Activated CD4-positive, alpha-beta T cell treated with anti-CD3 and anti-CD28 coated beads for 24 hours (primary cell): ENCODE measurements around the gene PTGR3.
"Not testable (repeated sequence)": the region's sequence is repeated elsewhere in the genome, so short reads cannot be mapped to it uniquely, and the experiment has no call there.

Source experiments
- DNase-seq, 2 donors: peaks; one replicate each; pipeline ENCODE4 v3.0.0-alpha.2; 2020; ENCODE audit warnings: low read depth in 2 of 2

Gene PTGR3

DNA sequence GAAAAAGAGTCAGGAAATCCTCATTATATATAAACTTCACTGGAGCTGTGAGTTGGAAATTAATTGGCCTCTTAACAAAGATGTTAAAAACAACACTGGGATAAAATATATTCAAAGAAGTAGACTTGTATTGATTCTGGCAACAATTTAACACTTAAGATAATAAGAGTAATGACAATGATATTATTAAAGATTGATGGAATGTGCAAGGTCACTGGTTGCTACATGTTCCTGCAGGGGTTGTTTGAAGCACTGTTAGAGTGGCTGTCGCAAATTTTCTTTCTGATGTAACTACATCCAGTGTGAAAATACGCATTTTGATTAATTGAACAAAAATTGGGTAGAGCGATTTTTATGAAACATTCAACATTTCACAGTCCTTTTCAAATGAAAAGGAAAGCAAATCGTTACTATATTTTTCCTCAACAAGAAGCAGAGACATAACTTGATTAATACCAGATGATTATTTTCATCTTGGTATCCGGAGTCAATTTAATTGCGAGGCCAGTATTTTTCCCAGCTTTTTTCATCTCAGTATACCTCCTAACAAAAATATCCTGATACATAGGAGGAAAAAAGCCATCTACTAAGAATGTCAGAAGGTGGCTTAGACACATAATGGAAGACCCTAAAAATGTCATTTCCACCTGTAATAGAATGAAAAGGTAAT, 6.1 kb downstream of the PTGR3 start:
- DNase-seq, result no peak

DNA sequence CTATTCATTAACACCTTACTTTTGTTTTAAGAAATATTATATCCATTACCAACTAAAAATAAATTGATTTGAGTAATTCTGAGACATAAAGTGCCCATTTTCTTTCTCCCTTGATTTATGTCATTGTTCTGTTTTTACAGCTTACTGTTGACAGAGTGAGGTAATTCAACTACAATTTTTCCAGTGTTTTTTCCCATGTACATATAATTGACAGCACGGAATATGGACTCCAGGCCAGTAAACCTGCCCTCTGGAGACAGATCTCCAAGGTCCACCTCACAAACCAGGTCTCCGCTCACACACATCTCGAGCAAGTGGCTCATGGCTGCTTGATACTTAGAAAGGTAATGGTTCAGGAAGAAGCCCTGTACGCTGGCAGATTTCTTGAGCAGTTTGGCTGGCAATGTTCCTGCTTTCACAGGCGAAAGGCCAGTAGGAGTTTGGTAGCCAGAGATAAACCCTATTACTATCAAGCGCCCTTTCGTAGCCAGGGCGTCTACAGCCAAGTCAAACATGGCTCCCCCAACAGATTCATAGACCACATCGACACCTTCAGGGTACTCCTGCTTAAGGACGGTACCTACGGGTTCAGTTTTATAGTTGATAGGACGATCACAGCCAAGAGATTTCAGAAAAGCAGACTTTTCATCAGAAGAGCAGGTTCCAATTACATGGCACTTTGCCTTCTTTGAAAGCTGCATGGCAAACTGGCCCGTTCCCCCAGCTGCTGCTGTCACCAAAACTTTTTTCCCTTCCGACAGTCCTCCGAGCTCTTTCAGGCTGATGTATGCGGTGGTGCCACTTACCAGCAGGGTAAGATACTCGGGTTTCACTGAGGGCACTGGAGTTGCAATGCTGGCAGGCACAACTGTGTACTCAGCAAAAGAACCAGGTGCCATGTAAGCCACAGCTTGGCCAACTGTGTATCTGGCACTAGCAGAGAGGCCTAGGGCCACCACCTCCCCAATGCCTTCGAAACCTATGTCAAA, 7.4 kb downstream of the PTGR3 start:
- DNase-seq, result no peak

DNA sequence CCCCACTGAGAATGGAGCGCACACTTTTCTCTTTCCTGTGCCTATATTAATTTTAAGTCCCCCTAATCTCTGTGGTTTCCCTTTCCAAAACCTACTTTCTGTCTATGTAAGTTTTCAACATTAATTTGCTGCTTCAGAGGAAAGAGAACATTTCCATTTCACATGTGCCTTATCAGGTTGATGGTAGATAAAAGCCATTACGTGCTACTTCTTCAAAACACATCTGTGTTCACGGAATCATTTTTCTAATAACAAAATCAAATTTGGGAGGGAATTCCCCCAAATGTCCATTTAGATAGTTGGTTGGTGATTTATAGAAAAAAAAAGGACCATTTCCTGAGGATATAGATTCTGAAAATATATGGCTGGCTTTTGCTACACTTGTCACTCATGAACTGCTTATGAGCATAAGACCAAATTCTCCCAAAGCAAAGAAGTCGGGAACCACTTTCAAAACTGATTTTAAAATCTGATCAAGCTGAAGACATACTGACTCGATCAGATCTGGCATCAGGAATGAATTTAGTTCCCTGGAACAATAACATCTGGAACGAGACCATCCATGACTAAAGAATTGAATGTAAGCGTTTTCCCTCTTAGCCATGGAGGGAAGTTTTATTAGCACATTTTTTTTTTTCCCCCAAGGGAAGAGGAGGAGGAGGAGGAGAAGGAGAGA, 8.2 kb downstream of the PTGR3 start:
- DNase-seq, result no peak

DNA sequence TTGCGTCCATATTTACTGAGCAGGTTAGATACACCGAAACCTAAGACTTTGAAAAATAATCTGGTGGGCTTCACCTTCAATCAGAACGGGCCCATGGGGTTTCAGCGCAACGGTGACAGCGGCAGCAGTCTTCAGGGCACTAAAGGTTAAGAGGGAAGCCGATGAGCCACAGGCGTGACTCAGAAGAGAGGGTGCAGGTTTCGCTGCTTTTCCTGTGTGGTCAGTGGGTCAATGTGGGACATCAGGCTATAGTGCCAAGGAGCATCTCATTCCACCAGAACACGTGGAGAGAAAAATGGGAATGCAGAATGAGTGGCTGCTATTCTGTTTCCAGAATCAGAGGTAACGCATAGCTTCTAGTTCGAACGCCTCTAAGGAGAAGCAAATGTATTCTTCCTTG, 8.9 kb downstream of the PTGR3 start:
- no peak for DNase-seq

DNA sequence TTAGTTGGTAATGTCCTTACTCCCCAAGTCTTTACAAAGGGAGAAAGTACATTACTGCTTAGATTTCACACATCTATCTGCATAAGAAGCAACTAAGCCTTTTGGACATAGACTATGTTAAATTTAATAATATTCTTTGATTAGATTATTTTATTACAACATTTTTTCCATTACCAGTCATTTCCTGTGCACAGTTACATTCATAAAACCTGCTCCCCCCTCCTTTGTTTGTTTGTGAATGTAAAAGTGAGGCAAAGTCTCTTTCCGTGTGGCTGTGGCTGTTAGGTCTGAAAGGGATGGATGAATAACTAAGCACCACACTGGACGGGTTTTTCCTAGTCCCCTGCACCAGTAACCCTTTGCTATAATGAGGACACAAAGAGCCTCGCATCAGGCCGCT, 9.6 kb downstream of the PTGR3 start:
- DNase-seq, result no peak

DNA sequence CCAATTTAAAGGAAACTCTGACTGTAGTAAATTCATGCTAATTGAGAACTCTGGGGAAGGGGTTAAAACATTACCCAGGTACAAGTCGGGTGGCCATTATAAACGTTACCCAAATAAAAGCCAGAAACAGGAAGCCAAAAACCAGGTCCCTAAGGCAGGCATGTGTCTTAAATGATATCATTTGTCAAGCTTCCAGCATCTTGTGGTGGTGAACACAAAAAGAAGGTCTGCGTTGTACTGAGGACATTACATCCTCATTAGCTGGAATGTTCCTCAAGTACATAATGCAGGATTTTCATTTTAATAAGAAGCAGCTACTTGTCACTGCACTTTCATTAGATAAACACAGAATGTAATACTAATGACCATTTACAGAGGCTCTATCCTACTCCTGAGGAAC, 10.9 kb downstream of the PTGR3 start:
- no peak for DNase-seq

DNA sequence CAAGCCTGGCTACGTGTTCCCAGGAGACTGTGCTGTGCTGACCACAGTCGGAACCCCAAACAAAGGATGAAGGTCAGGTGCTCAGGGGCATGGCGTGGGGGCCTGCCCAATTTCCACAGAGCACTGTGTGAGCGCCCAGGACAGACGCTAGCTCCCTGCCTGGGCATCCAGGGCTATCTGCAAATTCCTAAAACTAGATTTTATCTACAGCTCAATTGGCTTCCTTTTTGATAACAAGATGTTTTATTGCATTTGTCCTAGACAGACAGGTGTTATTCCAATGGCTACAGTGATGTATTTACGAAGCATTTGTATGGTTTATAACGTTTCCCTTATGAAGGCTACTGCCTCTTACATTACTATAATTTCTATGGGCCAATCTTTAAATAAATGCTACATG, 16.0 kb downstream of the PTGR3 start:
- no peak for DNase-seq

DNA sequence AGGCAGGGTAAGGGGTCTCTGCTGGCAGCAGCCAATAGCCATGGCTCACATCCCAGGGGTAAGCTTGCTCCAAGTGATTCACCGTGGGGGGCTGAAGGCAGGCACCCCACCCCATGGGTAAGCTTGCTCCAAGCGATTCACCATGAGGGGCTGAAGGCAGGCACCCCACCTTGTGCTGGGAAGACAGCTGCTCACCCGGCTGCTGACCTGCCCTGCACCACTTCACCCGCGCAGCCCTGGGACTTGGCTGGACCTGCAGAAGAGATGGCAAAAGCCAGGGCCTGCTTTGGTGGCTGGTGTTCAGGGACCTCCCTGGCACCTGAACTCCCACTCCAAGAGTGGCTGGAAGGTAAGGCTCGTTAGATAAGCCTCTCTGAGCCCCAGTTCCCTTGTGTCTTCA, 19.2 kb downstream of the PTGR3 start:
- no peak for DNase-seq

DNA sequence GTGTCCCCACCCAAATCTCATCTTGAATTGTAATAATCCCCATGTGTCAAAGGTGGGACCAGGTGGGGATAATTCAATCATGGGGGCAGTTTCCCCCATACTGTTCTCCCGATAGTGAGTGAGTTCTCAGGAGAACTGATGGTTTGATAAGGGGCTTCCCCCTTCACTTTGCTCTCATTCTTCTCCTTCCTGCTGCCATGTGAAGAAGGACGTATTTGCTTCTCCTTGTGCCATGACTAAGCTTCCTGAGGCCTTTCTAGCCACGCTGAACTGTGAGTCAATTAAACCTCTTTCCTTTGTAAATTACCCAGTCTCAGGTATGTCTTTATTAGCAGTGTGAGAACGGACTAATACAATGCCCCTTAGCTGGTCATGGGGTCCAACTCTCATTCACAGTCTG, 21.2 kb downstream of the PTGR3 start:
- DNase-seq, result not testable (repeated sequence)

DNA sequence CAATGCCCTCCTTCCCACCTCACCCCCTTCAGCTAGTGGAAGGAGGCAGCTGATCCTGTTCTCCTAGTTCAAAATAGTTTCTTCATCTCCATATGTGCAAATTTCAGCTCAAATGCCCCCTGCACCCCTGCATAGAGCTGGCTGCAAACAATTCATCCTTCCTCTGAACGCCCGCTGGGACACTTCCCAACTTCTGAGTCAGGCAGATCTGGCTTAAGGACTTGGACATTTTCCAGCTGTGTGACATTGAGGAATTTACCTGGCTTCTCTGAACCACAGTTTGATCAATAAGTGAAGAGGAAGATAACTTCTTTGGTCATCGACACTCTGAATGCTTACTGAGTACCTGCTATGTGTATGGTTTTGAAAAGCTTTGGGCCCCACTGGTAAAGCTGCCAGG, 23.5 kb downstream of the PTGR3 start:
- DNase-seq, result no peak

DNA sequence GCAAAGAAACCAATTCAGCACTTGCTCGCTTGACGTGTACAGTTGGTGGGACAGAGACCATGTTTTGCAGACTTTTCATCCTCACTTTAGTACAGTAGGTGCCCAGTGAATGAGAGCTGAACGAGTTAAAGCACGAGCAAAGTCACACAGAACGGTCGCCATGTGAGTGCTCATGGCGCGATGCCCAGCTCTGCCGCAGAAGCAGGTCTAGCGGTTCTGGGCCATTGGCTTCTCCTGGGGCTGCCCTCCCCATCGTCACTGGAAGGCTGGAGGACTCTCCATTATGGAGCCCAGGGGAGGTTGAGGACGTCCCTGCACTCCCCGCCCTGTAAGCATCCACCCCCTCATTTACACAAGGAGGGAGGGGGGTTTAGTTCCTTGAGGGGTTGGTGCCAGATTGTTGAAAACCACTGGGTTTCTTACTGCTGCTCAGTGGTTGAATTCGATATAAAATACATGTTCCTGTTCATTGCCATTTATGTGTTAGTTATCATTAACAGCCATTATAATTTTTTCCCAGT, 24.9 kb downstream of the PTGR3 start:
- no peak for DNase-seq

DNA sequence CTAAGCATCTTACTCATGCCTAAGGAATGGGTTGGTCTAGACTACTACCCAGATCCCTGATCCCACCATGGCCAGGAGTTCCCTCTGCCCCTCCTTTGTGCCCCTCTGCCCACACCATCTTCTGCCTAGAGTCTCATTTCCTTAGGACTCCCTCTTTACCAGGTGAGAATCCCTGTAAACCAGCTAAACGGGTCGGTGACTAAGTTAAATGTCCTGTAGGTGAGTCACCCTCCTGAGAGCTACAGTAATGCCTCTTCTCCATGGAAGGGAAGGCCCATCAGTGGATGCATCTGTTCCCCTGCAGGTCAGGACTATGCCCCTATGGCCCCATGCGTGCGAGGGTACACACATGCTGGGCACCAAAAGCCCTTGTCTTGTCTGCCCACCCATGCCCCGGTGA, 25.4 kb downstream of the PTGR3 start:
- no peak for DNase-seq

DNA sequence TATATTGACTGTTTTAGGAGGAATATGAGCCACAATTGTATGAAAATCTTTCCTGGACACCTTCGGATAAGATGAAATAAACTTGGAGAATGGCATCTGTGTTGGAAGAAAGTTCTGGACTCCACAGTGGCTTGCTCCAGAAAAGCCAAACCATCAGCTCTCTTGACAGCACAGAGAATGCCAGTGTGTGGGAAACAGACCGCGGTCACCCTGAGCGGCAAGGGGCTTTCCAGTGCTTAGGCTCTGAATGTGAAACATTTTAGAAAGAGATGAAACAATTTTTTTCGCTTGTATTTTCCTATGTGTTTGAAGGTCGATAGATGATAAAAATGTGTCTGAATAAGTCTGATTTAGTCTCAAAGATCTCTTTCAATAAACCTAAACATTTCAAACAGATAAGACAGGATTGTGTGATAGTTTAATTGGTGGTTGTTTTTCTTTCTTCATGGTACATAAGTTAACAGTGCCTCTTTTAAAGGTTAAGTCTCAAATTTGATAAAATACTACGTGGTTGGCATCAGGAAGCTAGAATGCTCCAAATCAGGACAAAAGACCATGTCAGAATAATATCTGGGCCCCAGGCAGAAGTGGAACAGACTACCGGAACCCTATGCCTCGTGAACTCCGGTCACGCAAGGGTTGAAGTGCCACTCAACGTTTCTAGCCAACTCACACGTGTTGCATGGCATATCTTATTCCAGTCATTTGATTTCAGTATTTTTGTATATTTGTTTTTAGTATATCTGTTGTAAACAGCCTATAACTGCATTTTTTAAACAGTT, 28.9 kb downstream of the PTGR3 start:
- no peak for DNase-seq

DNA sequence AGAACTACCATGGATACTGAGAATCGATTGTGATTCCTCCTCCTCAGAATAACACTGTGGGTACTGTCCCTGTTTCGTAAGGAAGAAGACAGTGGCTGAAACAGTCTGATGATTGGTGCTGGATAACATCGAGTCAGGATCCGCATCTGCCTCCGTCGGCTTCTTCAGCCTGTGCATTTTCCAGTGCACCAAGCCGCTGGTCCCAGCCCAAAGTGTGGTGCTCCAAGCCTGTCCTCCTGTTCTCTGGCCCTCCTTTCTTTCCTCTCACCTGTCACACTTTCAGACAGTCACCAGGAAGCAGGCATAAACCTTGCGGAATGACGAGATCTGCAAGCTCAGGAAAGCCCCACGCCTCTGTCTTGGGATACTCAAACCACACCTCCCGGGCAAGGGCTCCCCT, 30.6 kb downstream of the PTGR3 start:
- no peak for DNase-seq

DNA sequence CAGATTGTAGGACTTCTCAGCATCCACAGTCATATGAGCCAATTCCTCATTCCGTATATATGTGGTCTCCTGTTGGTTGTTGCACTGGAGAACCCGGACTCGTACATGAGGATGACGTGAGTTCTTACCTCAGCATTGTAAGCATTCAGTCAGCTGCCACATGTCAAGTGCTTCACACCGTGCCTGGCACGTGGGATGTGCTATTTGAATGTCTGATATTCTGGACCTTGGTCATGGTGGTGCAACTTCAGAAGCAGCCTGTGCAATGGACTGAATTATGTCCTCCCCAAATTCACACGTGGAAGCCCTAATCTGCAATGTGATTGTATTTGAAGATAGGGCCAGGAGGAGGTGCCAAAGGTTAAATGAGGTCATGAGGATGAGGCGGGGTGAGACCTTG, 32.1 kb downstream of the PTGR3 start:
- DNase-seq, result no peak

DNA sequence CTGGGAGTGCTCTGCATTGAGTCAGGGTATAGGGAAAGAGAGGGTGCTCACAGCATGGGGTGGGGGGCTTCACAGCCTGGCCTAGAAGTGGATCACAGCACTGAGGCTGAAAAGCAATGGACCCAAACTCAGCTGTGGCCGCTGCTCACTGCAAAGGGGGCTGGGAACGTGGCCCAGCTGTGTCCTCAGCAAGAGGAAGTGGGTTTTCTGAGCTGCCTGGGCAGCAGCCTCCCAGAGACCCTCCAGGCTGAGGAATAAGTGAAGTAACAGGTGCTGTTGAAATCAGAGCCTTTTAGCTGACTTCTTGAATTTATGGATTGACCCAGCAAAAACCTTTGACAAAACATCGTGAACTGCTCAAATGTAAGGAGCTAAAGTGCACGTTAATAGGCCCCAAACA, 35.2 kb downstream of the PTGR3 start:
- no peak for DNase-seq

DNA sequence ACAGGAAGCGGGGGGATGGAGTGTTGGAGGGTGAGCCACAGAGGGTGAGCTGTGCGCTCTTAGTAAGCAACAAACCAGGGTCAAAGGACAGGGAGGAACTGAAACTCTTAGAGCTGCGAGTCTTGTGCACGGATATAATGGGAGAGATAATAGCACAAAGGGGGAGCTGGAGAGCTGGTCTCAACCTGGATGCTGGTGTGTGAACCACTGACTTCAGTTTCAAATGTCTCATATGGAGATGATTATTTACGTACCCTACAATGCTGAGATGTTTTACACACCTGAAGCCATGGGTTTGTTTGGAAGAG, 35.9 kb downstream of the PTGR3 start:
- no peak for DNase-seq

DNA sequence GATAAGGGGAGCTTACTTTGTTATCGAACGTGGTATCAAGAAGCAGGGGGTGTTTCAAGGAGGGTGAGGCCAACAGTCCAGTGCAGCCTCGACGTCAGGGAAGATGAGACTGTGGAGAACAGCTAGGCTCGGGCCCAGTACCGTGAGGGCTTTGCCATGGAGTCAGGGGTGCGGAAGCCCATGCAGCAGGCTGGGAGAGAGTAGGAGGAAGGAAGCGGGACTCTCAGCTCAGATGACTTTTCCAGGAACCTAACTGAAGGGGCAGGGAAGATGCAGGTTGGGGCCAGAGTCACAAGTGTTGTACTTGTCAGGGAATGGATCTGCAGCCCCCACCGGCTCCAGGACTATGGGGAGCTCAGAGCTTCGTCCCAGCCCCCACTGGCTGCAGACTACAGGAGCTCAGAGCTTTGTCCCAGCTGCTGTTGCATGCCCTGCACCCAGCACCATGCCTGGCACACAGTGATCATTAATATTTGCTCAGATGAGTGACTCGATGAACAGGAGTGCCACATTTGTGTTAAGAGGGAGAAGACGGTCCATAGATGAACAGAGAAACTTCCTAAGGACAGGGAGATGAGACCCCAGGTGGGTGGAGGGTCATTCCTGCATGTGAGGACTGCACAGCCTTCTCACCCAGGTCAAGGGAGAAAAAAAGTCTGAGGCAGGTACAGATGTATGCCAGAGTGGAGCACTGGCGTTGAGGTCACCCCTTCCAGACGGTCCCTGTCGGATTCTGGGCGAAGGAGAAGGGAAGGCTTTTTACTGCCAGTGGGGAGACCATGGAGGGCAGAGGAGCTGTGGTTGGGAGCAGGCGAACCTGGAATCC, 36.4 kb downstream of the PTGR3 start:
- DNase-seq, result no peak

DNA sequence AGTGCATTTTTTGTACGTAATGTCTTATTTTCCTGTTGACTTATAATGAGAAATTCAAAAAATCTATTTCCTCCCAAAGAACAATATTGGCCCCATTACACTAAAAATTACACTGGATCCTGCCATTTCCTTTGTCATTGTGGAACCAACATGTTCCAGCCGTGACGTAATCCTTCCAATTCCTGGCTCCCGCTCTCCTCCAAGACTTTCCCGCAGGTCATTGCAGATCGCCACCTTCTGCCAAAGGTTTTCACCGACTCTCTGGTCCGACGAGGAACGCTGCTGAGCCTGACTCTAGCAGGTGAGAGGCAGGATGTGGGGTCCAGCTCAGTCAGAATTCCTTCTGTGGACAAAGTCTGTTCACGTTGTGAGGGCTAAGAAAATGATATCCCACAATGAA, 38.0 kb downstream of the PTGR3 start:
- no peak for DNase-seq

DNA sequence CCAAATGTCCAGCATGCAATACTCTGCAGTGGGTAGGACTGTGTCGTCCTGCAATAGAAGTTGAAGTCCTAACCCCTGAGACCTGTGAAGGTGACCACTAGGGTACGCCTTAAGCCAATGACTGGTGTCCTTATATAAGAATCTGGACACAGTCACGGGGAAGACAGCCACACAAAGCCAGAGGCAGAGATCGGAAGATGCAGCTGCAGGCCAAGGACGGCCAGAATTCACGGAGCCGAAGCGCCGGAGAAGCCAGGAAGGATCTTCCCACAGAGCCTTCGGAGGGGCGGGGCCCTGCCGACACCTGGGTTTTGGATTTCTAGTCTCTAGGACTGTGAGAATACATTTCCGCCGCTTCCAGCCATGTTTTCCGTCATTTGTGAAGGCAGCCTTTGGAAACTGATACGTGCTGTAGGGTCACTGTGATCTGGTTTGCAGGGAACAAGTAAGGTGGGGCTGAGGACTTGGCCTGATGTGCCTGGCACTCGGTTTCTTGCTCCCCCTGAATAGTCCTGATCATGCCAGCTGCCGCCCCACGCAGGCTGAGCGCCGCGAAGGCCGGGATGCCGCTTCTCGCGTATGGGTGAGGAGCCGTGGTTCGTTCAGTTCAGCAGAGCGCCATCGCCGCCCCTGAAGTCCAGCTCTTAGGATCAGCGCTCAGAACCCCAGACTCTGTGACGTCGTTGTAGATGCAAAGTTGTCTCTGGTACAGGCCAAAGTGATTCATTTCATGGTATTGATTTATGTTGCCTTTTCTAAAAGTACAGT, 38.7 kb downstream of the PTGR3 start:
- no peak for DNase-seq
